IPS DF 4.7 (cell line): ENCODE results near the gene KCNAB2.

Experiments used
- DNase-seq: peaks from one replicate; pipeline ENCODE4 v3.0.0-alpha.2; 2013; ENCODE audit warnings: low spot score; ENCODE audit errors: extremely low read depth

Gene KCNAB2

DNA sequence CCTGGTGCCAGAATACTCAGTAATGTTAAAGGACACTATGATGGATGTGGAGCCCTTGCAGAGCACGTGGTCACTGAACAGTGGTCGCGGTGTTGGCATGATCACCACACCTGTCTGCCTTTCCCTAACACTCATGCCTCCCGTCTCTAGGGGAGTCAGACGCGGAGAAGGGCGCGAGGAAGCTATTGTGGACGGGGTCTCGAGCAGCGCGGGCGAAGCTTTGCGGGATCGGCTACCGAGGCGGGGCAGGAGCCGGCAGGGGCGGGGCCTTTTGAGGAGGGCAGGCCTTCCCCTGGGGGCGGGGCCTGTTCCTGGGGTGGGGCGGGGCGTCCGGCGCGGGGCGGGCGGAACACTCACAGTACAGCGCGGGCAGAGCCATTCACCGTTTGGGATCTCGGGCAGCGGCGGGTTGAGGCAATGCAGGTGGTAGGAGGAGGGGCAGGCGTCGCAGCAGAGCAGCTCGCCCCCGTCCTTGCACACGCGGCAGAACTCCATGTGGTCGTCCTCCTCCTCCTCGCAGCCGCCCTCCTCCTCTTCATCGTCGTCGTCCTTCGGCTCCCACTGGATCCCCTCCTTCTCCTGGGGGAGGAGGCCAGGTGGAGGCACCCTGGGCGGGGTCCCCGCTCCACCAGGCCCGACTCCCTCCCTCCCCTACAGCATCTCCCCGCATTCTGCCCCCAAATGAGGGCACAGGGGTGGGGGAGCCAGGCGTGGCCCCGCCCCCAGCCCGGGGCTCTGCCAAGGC is 103.0 kb downstream of the KCNAB2 start:
- no peak for DNase-seq

DNA sequence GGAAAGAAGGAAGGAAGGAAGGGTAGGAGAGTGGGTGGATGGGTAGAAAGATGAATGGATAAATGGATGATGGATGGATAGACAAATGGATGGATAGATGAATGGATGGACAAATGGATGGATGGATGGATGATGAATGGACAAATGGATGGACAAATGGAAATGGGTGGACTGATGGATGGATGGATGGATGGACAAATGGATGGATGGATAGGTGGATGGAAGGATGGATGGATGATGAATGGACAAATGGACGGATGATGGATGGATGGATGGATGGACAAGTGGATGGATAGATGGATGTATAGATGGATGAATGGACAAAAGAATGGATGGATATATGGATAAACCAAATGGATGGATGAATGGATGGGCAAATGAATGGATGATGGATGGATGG is 103.9 kb downstream of the KCNAB2 start:
- DNase-seq = no peak

DNA sequence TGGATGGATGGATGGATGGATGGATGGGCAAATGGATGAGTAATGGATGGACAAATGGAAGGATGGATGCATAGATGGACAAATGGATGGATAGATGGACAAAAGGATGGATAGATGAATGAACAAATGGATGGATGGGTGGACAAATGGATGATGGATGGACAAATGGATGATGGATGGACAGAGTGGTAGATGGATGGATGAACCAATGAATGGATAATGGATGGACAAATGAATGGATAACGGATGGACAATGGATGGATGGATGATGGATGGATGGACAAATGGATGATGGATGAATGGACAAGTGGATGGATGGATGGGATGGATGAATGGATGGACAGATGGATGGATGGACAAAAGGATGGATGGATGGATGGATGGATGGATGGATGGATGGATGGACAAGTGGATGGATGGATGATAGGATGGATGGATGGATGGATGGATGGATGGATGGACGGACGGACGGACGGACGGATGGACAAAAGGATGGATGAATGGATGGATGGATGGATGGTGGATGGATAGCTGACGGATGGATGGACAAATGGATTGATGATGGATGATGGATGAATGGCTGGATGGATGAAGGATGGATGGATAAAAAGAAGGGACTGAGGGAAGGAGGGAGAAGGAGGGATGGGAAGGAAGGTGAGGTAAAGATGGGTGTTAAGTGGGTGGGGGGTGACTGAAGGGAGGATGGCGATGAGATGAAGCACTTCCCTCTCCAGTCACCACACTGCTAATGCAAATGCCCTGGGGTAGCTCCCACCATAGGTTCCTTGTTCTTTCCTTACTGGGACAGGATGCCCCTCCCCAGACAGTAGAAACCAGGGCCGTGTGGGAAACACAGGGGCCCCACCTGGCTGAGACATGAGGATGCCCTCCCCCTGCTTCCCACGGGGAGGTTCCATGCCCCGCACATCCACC is 104.6 kb downstream of the KCNAB2 start:
- DNase-seq = no peak
